Measurements from ENCODE around the gene RALGDS.

- TF ChIP-seq EZH2 (IDR thresholded peaks at IDR 0.05; ENCODE audit: borderline replicate concordance, low read depth, low read length, severe bottlenecking) (no peak), CTCF (IDR thresholded peaks at IDR 0.05; ENCODE audit: extremely low read depth in 1 of 2, insufficient read depth in 1 of 2, low read depth in 1 of 2, low read length in 2 of 2) (no peak), MAX (IDR thresholded peaks at IDR 0.05; ENCODE audit: insufficient read depth, insufficient read length) (no peak), POLR2A (IDR thresholded peaks at IDR 0.05; ENCODE audit: low read depth, low read length) (no peak), POLR2AphosphoS5 (IDR thresholded peaks at IDR 0.05; ENCODE audit: insufficient read depth, low read depth, low read length) (no peak), JUN (IDR thresholded peaks at IDR 0.05; ENCODE audit: borderline replicate concordance, insufficient read depth, insufficient read length, low read depth) (no peak), MYC (IDR thresholded peaks at IDR 0.05; ENCODE audit: low read depth, low read length) (no peak), FOS (IDR thresholded peaks at IDR 0.05; ENCODE audit: borderline replicate concordance, insufficient read depth, low read length) (no peak), GATA2 (IDR thresholded peaks at IDR 0.05; ENCODE audit: insufficient read depth, insufficient read length, low read depth, low read length) (no peak)
Measured at GRCh38 chr9:133078486-133078885, 42.6 kb downstream of the RALGDS start.

Data from endothelial cell of umbilical vein (primary cell).